ENCODE results near the gene FBN2. TPM values are rescaled to one million over a fixed set of nuclear protein-coding genes. Genes with fewer than 3 reads are reported as not detected.

The FBN2 gene
- total and polyA plus RNA-seq, 9 of the 15 experiments (the other 6 are each of a cell fraction or from before 2014, with no cell fraction given) = 0.01 to 0.09 TPM; not detected in 7

DNA sequence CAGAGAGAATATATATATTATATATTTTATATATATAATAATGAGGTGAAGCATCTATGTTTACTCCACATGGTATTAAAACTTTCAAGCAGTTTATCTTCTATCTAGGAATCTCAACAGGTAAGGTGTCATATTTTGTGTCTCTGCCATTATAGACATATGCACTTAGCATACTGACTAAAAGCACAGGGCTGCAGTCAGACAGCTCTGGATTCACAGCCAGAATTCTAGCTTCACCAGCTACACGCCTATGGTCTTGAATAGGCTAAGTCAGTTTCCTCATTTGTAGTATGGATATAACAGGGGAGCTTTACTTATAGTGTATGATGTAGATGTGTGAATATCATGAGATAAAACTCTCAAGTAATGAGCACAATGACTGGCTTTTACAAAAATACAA lies 57.9 kb downstream of the FBN2 start:
- POLR2A ChIA-PET = no interaction called here
- intact Hi-C loops (cut with micrococcal nuclease) = no loop called here
- WGBS (ENCODE audit: insufficient coverage, low coverage, missing lambda C conversion rate) = 0% methylated on average over 1 of the region's 1 CpG

More for the DNA sequence above, 57.9 kb downstream of the FBN2 start:
- in situ Hi-C loops (cut with MboI) = no loop called here
- Histone ChIP-seq H2AFZ (ENCODE audit: low read depth, low read length) (no peak overlapping the region), H3K4me2 (ENCODE audit: insufficient read depth, low read length) (no peak overlapping the region), H3K9me3 (replicated peaks; ENCODE audit: control insufficient read depth, insufficient read depth, low read depth, low read length) (no peaks in the 10 kb centered on the region; the same call in 1 of the 2 replicates), H3K36me3 (ENCODE audit: control insufficient read depth, insufficient read depth, low read length) (no peaks in the 10 kb centered on the region), H3K4me3 (no peak overlapping the region), H3K9ac (ENCODE audit: insufficient read depth in 1 of 2, low read depth in 2 of 2, low read length in 2 of 2) (no peak overlapping the region), H3K79me2 (ENCODE audit: control insufficient read depth, insufficient read depth, low read length) (no peaks in the 10 kb centered on the region), H3K27ac (ENCODE audit: extremely low read depth, low read depth, low read length) (no peak overlapping the region), H3K27me3 (ENCODE audit: control insufficient read depth in 2 of 2, insufficient read depth in 2 of 2, low read length in 2 of 2) (no peaks in the 10 kb centered on the region), H3K9me1 (ENCODE audit: control insufficient read depth, insufficient read depth, low read length) (no peaks in the 10 kb centered on the region), H4K20me1 (replicated peaks; ENCODE audit: control insufficient read depth, insufficient read depth, low read length) (no peaks in the 10 kb centered on the region), H3K4me1 (replicated peaks in 1 of 2; ENCODE audit: control insufficient read depth in 2 of 2, insufficient read depth in 2 of 2, low read length in 2 of 2) (no peaks in the 10 kb centered on the region)
- DNase-seq (ENCODE audit: extremely low read depth in 1 of 4, low spot score in 3 of 4) (no peak), ATAC-seq (no peak), FAIRE-seq (no peak)
- CTCF ChIA-PET (ENCODE audit: low intra/inter-chr PET ratio) = no interaction called here
- TF ChIP-seq, protein P1, sequence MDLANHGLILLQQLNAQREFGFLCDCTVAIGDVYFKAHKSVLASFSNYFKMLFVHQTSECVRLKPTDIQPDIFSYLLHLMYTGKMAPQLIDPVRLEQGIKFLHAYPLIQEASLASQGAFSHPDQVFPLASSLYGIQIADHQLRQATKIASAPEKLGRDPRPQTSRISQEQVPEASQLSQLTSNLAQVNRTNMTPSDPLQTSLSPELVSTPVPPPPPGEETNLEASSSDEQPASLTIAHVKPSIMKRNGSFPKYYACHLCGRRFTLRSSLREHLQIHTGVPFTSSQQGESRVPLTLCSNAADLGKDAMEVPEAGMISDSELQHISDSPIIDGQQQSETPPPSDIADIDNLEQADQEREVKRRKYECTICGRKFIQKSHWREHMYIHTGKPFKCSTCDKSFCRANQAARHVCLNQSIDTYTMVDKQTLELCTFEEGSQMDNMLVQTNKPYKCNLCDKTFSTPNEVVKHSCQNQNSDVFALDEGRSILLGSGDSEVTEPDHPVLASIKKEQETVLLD (IDR thresholded peaks at IDR 0.05) = no peak
- TF ChIP-seq KLF6 (CRISPR knock-in tag; IDR thresholded peaks at IDR 0.05; ENCODE audit: borderline replicate concordance) = no peak
- no TSS peak for BruUV-seq (replicated peaks)
